H1 (cell line): Measurements from ENCODE around the gene TMEM41A. TPM values are rescaled to one million over a fixed set of nuclear protein-coding genes. Genes with fewer than 3 reads are reported as not detected.

Experiments
- CHD2 ChIP-seq: IDR thresholded peaks from 2 replicates; pipeline ENCODE4 v1.6.1; 2012; ENCODE audit warnings: low read length, improper control_type of control experiment
- CHD7 ChIP-seq: fragments of 300-600 bp; sonication (generic); IDR thresholded peaks from 2 replicates; pipeline ENCODE4 v1.7.1; 2012; ENCODE audit warnings: low read length, moderate library complexity, mild to moderate bottlenecking, inconsistent platforms; ENCODE audit not compliant: insufficient replicate concordance
- CTBP2 ChIP-seq: IDR thresholded peaks from 2 replicates; pipeline ENCODE4 v1.7.0; 2011; ENCODE audit warnings: borderline replicate concordance, mild to moderate bottlenecking, moderate library complexity, mixed read lengths, low read length; ENCODE audit not compliant: insufficient read depth, insufficient read length
- EGR1 ChIP-seq: IDR thresholded peaks from 2 replicates; pipeline ENCODE4 v1.6.1; 2011; ENCODE audit warnings: low read depth, low read length, borderline replicate concordance
- EZH2 ChIP-seq: fragments of 200-600 bp; sonication (generic); IDR thresholded peaks from 2 replicates; pipeline ENCODE4 v1.7.1; 2012; ENCODE audit warnings: low read depth, mild to moderate bottlenecking, moderate library complexity, low read length, inconsistent platforms; ENCODE audit not compliant: severe bottlenecking
- FOSL1 ChIP-seq: IDR thresholded peaks from 2 replicates; pipeline ENCODE4 v1.6.1; 2011; ENCODE audit warnings: mild to moderate bottlenecking, low read depth, low read length, moderate library complexity; ENCODE audit not compliant: insufficient read depth
- GABPA ChIP-seq: IDR thresholded peaks from 2 replicates; pipeline ENCODE4 v1.6.1; 2011; ENCODE audit warnings: mild to moderate bottlenecking, low read length, moderate library complexity, borderline replicate concordance; ENCODE audit not compliant: insufficient read depth
- SAP30 ChIP-seq: fragments of 300-600 bp; sonication (generic); IDR thresholded peaks from 2 replicates; pipeline ENCODE4 v1.7.1; 2012; ENCODE audit warnings: low read length, moderate library complexity, mild to moderate bottlenecking, inconsistent platforms; ENCODE audit not compliant: insufficient read depth, insufficient replicate concordance
- ZNF274 ChIP-seq: IDR thresholded peaks from 2 replicates; pipeline ENCODE4 v1.7.0; 2012; ENCODE audit warnings: low read length, borderline replicate concordance; ENCODE audit errors: extremely low read depth
- polyA plus RNA-seq, 7 experiments: library from polyadenylated mRNA; depleted of rRNA in 3 of 7; stranded (reverse) in 5 of 7; unstranded in 2 of 7; fragments of >200 nt in 5 of 7; fragments of 200-250 nt in 2 of 7; gene quantifications; 1 replicate in 5 of 7; 2 replicates in 1 of 7; 4 replicates in 1 of 7; pipeline versions ENCODE4 v1.2.1 to v1.2.3, GENCODE V29; 2011 to 2013; ENCODE audit warnings: missing spikeins in 2 of 7, mixed read lengths in 2 of 7
- total RNA-seq: library from RNA; stranded (reverse); fragmentation: NEBNext Ultra II Directional; extraction: Animal tissue kit (Norgen Biotek cat#: 25700); gene quantifications from 2 replicates; pipeline ENCODE4 v1.2.1, GENCODE V29; 2021

The TMEM41A gene
- total and polyA plus RNA-seq, 2 of the 8 experiments (the other 6 are each of a cell fraction or from before 2014, with no cell fraction given) = 14.1 to 17.5 TPM

GRCh38 chr3:185498503-185499396 lies at the start of gene TMEM41A (continued):
- TF ChIP-seq CHD7 (no peak), SAP30 (no peak), FOSL1 (no peak), GABPA (peak; percentile 88; the same call in 1 of the 2 replicates), CTBP2 (no peak), ZNF274 (no peak), CHD2 (no peak), EZH2 (no peak), EGR1 (no peak; the same call in 1 of the 2 replicates)
